GM21360 (cell line): ENCODE data around the gene SIK3.
A peak's percentile ranks its signal among the peaks of the same experiment; 100 is the strongest.
"Not testable (repeated sequence)": the region's sequence is repeated elsewhere in the genome, so short reads cannot be mapped to it uniquely, and the experiment has no call there.

Experiments
- ATAC-seq: cut with Tn5 transposase; IDR thresholded peaks from one replicate; pipeline ENCODE4 v1.9.1; 2021; ENCODE audit warnings: mild to moderate bottlenecking, moderate library complexity; ENCODE audit not compliant: unreplicated experiment

SIK3 gene

DNA sequence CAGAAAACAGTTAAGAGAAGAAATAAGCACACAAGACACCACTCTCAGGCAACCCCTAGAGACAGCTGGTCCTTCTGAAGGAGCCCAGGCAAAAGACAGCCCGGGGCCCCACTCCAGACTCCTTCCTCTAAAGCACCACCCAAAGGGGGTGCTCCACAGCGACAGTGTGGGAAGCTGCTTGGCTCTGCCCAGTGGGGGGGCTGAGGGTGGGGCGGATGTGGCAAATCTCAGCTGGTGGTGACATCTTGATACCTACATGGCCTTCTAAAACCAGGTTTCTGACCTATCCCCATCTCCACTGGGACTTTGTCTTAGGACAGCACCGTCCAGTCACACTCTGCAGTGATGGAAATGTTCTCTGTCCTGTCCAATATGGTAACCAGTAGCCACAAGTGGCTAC, 250.6 kb downstream of the SIK3 start:
- no peak for ATAC-seq

DNA sequence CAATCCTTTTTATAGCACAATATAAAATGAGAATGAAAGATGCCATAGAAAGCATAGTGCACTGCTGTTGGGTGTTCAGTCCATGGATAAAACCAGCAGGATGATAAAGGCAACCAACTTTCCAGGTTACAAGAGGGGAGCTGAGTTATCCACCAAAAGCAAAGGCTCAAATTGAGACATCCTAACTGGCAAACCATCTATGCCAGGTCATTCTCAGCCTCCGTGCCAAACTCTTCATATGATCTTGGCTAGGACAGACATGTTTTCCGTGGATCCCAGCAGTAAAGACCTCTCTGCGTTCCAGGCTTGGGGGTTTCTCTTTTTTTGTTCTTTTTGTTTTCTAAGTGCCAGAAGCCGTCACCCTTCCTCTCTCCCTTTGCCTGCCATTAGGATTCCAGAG, 253.5 kb downstream of the SIK3 start:
- ATAC-seq, result no peak

DNA sequence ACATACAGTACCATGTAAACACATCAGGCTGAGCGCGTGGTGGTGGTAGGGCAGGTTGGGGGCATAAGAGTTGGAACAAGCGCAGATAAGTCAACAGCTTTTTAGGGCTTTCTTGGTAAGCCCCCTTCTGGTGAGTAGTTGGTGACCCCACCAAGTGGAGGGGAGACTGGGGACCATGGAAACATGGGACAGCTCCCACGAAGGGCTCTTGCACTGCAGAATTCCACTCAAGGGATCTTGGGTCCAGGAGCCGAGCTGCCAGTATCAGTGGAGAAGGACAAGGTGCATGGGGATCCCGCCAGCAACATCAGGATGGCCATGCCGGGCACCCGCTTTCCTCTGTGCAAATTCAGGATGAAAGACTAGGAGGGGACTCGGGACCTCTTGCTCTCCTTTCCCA, 254.6 kb downstream of the SIK3 start:
- no peak for ATAC-seq

DNA sequence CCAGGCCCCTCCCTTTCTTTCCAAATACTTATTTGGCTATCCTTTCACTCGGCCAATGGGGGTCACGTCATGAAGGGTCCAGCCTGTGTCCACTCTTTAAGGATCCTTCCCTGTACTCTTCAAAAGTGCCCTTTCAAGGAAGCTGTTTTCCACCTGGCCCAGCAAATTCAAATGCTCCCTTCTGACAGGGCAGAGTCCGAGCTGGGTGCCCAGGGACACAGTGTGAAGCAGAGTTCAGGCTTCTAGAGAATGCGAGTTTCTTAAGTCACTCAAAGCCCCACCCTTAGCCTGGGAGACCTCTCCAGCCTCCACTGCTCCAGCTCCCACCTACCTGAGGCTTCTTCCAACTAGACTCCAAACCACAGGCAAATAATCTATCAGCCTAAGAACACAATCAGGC, 255.3 kb downstream of the SIK3 start:
- no peak for ATAC-seq

DNA sequence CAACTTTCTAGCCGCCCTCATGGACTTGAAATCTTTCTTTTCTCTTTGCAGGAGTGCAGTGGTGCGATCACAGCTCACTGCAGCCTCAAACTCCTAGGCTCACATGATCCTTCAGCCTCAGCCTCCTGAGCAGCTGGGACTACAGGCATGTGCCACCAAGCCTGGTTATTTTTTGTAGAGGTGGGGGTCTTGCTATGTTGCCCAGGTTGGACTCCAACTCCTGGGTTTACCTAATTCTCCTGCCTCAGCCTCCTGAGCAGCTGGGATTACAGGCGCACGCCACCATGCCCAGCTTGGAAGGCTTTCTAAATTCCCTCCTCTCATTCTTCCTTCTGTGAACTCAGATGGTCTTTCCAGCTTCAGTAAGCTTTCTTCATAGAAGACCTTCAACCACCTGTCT, 256.1 kb downstream of the SIK3 start:
- no peak for ATAC-seq

DNA sequence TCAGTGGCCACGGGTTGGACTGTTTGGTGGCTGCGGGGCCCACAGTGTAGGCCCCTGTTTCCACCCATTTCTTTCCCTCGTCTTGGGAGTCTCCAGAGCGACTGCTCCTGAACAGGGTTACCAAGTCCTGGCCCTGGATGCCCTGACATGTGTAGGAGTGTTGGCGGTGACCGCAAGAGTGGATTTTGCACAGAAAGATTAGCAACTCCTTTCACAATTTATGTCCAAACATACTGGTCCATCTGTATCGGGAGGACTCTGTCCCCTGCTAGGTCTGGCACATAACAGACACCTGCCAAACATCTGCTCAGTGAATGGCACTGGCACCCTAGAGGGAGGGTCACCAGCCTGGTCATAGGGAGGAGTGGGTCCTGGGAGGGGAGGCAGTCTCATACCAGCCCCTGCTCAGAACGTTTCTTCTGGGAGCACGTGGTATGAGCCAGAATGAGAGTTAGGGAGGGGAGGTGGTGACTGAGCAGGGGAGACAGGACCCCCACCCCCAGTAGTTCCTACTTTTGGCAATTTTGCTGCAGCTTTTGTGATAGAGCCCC, 257.4 kb downstream of the SIK3 start:
- ATAC-seq, result no peak

DNA sequence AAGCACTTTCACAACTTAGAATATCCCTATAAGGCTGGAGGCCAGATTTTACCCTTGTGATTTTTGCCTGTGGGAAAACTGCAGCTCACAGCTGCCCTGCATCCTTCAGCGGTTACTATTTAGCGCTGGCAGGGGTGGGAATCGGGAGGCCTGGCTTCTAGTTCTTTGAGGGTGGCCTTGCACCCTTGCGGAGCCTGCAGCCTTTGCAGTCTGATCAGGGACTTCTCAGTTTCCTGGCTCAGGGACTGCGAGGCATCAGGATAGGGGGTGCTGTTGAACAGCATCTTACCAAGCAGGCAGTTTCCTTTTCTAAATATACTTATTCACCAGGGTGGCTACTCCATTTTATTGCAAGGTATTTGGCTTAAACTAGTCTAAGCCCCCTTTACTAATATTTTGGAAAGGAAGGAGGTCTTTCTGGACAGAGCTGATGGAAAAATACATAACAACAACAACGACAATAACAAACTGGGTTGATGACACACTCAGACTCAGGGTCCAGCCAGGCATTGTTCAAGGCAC, 257.9 kb downstream of the SIK3 start:
- no peak for ATAC-seq

DNA sequence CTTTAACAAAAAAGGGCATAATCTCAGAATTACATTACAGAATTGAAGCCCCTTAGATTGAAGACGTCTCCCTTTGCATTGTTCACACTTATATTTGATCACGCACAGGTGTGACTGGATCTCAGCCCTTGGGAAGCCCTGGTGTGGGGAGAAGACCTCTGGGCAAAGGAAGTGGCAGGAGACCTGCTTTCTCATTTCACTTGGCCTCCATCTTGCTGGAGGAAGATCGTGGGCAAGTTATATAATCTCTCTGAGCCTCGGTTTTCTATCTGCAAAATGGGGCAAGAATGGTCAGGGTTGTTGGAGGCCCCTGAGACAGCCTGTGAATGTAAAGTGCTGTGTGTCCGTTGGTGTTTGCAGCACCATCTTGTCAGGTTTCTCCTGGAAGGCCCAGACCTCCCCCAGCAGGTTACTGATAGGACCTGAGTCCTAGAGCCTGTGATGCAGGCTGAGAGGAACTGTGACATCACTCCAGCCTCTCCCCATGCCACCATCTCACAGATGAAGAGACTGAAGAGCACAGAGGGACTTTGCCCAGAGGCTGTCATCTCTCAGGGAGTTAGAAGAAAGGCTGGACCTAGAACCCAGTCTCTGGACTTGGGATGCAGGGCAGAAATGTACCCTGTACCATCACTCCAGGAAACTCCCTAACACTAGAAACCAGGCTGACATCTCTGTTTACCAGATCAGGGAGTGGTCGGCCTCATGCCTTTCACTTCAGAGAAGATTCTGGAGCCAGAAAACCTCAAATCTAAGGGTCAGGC, 259.7 kb downstream of the SIK3 start:
- ATAC-seq, result no peak

DNA sequence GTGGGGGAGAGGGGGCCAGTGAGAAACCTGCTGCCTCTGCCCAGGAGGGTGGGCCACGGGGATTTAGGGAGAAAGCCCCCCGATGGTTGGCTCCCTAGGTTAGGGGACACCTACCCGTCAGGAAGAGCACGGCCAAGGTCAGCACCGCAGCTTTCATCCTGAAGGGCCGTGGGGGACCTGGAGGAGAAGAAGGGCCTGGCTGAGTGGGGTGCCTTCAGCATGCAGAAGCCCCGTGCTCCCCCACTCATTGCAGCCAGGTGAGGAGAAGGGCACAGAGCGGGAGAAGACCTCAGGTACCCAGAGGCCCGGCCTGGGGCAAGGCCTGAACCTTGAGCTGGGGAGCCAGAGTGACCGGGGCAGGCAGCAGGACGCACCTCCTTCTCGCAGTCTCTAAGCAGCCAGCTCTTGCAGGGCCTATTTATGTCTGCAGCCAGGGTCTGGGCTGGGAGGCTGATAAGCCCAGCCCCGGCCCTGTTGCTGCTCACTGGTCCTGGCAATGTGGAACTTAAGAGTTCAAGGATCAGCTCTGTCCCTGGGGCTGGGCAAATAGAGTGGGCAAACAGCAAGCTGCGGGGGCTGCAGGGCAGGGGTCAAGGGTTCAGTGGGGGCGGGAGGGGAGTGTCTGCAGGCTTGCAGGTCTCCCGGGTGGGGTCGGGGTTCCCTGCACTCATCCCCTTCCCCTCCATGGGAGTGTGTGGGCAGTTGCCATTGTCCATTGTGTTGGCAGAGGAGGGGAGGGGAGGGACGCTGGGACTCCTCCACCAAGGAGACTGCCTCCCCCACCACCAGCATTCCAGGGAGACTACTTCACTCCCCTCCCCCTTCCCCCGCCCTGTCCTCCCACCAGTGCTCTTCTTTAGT, 260.8 kb downstream of the SIK3 start, which contains the start of gene APOA1:
Gene APOA1 (minus strand): TSS at position 392 of the 861 bp plus-strand sequence. CDS start 235 bp downstream, at position 157.
- ATAC-seq, result no peak

GRCh38 chr11:116836632-116836991, 261.6 kb downstream of the SIK3 start:
- no peak for ATAC-seq

DNA sequence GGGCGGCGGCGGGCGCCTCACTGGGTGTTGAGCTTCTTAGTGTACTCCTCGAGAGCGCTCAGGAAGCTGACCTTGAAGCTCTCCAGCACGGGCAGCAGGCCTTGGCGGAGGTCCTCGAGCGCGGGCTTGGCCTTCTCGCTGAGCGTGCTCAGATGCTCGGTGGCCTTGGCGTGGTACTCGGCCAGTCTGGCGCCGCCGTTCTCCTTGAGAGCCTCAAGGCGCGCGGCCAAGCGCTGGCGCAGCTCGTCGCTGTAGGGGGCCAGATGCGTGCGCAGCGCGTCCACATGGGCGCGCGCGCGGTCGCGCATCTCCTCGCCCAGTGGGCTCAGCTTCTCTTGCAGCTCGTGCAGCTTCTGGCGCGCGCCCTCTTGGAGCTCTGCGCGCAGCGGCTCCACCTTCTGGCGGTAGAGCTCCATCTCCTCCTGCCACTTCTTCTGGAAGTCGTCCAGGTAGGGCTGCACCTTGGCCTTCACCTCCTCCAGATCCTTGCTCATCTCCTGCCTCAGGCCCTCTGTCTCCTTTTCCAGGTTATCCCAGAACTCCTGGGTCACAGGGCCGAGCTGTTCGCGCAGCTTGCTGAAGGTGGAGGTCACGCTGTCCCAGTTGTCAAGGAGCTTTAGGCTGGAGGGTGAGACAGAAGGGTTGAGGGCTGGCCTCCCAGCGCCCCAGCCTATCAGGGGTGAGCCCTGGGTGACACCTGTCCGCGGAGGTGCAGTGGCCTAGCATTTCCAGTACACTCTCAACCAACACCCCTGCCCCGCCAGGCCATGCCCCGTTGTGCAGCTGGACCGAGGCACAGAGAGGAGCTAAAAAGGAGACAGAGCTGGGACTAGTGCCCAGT, 262.2 kb downstream of the SIK3 start:
- peak; percentile 79 for ATAC-seq

DNA sequence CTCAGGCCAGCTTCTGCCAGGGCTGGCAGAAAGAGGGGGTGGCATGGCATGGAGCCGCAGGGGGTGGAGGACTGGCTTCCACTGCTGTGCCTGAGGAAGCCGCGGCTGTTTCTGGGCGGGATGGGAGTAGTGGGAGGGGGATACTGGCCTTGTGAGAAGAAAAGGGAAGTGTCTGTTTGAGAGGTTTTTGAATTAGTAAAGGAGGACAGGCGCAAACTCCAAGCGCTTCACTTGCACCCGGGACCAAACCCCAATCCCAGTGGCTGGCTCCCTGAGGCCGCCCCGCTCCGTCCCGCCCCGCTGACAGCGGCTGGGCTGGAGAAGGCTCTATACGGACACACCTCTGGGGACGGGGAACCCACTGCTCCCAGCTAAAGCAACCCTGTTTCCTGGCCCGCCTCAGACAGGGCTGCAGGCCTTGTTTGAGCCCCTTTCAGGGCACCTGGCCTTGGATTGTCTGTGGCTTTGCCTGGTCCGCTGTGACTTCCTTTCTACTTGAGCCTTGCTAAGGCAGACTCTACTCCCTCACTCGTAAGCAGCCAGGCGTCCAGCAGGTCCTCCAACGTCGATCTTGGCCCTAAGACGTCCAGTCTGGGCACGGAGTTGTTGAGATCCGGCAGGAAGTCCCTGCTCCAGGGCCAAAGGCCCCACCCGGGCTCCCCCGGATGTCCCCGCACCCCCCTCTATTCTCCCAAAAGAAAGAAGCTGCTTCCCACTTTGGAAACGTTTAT, 263.0 kb downstream of the SIK3 start:
- peak; percentile 13 for ATAC-seq

DNA sequence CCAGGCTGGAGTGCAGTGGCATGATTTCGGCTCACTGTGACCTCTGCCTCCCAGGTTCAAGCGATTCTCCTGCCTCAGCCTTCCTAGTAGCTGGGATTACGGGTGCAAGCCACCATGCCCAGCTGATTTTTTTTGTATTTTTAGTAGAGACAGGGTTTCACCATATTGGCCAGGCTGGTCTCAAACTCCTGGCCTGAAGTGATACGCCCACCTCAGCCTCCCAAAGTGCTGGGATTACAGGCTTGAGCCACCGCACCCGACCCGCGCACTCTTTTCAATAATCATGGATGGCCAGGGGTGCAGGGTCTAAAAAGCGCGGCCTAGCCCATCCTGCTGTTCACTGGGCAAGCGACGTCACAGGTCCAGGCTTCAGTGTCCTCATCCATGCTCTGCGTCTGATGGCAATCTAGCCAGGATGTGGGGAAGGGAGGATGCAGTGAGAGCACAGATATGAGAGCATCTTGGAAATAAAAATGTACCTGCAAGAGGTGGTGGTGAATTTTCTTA, 263.6 kb downstream of the SIK3 start:
- not testable (repeated sequence) for ATAC-seq

DNA sequence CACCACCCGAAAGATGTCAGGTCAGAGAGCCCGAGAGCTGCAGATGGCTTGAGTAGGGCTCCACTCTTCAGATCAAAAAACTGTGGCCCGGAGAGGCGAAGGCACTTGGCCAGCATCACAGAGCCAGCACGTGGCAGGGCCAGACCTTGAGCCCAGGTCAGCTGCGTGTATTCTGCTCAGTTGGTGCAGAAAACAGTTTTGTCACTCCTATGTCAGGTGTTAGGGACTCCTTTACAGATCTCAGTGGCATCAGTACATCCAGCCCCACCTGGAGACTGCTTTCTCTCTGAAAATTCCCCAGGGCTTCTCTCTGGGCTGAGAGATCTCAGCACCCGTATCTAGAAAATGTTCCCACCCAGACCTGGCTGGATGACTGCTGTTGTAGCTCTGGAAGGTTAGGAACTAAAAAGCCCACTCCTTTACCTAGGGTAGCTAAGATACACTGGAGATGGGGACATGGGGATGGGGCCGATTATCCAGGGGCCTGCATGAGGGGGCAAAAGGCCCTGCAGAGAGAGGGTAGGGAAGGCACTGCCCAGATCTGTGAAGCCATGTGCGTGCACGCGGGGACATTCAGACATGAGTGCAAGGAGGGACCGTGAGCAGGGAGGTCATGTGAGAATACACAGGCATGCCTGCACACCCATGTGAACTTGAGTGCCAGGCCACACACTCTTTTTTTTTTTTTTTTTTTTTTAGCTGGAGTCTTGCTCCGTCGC, 264.3 kb downstream of the SIK3 start:
- no peak for ATAC-seq

- no peak for ATAC-seq
Observed at GRCh38 chr11:116833491-116833815, 264.8 kb downstream of the SIK3 start.

DNA sequence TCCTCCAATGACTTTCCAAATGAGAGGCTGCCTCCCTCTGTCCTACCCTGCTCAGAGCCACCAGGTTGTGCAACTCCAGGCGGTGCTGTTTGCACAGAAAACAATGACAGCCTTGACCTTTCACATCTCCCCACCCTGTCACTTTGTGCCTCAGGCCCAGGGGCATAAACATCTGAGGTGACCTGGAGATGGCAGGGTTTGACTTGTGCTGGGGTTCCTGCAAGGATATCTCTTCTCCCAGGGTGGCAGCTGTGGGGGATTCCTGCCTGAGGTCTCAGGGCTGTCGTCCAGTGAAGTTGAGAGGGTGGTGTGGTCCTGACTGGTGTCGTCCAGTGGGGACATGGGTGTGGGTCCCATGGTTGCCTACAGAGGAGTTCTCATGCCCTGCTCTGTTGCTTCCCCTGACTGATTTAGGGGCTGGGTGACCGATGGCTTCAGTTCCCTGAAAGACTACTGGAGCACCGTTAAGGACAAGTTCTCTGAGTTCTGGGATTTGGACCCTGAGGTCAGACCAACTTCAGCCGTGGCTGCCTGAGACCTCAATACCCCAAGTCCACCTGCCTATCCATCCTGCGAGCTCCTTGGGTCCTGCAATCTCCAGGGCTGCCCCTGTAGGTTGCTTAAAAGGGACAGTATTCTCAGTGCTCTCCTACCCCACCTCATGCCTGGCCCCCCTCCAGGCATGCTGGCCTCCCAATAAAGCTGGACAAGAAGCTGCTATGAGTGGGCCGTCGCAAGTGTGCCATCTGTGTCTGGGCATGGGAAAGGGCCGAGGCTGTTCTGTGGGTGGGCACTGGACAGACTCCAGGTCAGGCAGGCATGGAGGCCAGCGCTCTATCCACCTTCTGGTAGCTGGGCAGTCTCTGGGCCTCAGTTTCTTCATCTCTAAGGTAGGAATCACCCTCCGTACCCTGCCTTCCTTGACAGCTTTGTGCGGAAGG, 265.6 kb downstream of the SIK3 start:
- ATAC-seq, result no peak

- ATAC-seq, result no peak
Observed at GRCh38 chr11:116831790-116832349, 266.4 kb downstream of the SIK3 start.
